CD4-positive, alpha-beta memory T cell (primary cell): ENCODE results near the gene FOXN1. TPM values are rescaled to one million over a fixed set of nuclear protein-coding genes. Genes with fewer than 3 reads are reported as not detected.

Source experiments
- CTCF ChIA-PET: fragments of 350-600 bp; sonication (Branson Sonifier 250); formaldehyde crosslinking; loops from one replicate; lab custom pipeline; 2021; ENCODE audit warnings: inconsistent platforms; ENCODE audit not compliant: partially characterized antibody; lab: Charles Lee
- POLR2A ChIA-PET: fragments of 350-600 bp; sonication (Branson Sonifier 250); formaldehyde crosslinking; loops from one replicate; lab custom pipeline; 2021; ENCODE audit not compliant: partially characterized antibody; lab: Charles Lee
- DNase-seq, 5 donors: peaks; one replicate each; pipeline versions ENCODE4 v3.0.0 to v3.0.0-alpha.2; 2020 to 2022; ENCODE audit warnings: mixed read lengths in 1 of 5
- H3K27ac ChIP-seq: one replicate; pipeline ENCODE4 v1.7.0; 2013; ENCODE audit warnings: low read depth, low read length
- H3K27me3 ChIP-seq: 2 replicates; pipeline ENCODE4 v1.7.0; 2013; ENCODE audit warnings: mild to moderate bottlenecking, low read length, moderate library complexity; ENCODE audit not compliant: insufficient read depth
- H3K36me3 ChIP-seq: 2 replicates; pipeline ENCODE4 v1.7.0; 2013; ENCODE audit warnings: mild to moderate bottlenecking, low read length, moderate library complexity; ENCODE audit not compliant: insufficient read depth
- H3K4me1 ChIP-seq: 2 replicates; pipeline ENCODE4 v1.7.0; 2013; ENCODE audit warnings: mild to moderate bottlenecking, low read length, moderate library complexity; ENCODE audit not compliant: insufficient read depth
- H3K4me3 ChIP-seq, 2 donors: one replicate each; pipeline ENCODE4 v1.7.0; 2013; ENCODE audit warnings: low read length in 2 of 2, mild to moderate bottlenecking in 1 of 2
- H3K9me3 ChIP-seq, 2 donors: one replicate each; pipeline ENCODE4 v1.7.0; 2013; ENCODE audit warnings: low read length in 2 of 2, control low read depth in 1 of 2; ENCODE audit not compliant: control insufficient read depth in 1 of 2
- H3K27ac Mint-ChIP-seq, 7 donors: one replicate each; pipeline ENCODE4 v1.8.0; 2020 to 2021; ENCODE audit warnings: mixed read lengths in 7 of 7, mild to moderate bottlenecking in 6 of 7, inconsistent platforms in 3 of 7, moderate library complexity in 3 of 7
- H3K27me3 Mint-ChIP-seq, 2 donors: one replicate each; pipeline ENCODE4 v1.8.0; 2020 to 2021; ENCODE audit warnings: mixed read lengths in 2 of 2
- H3K36me3 Mint-ChIP-seq, 2 donors: one replicate each; pipeline ENCODE4 v1.8.0; 2020 to 2021; ENCODE audit warnings: mixed read lengths in 2 of 2, inconsistent platforms in 1 of 2, mild to moderate bottlenecking in 1 of 2
- H3K4me1 Mint-ChIP-seq, 4 donors: one replicate each; pipeline ENCODE4 v1.8.0; 2020 to 2021; ENCODE audit warnings: mixed read lengths in 4 of 4, mild to moderate bottlenecking in 1 of 4
- H3K4me3 Mint-ChIP-seq, 8 donors: one replicate each; pipeline ENCODE4 v1.8.0; 2020 to 2021; ENCODE audit warnings: mixed read lengths in 8 of 8, mild to moderate bottlenecking in 7 of 8, moderate library complexity in 6 of 8, inconsistent platforms in 3 of 8
- H3K9me3 Mint-ChIP-seq, 8 donors: one replicate each; pipeline ENCODE4 v1.8.0; 2020 to 2021; ENCODE audit warnings: mixed read lengths in 8 of 8, mild to moderate bottlenecking in 5 of 8, inconsistent platforms in 3 of 8, moderate library complexity in 1 of 8
- intact Hi-C: fragments of 100-400 bp; cut with micrococcal nuclease; formaldehyde crosslinking; loops from one replicate; pipeline ENCODE4 v1.15.1; 2023
- polyA plus RNA-seq, 2 donors: library from polyadenylated mRNA; unstranded; fragments of 300-500 nt; fragmentation: Illumina TruSeq; gene quantifications; one replicate each; pipeline ENCODE4 v1.2.3, GENCODE V29; 2021
- total RNA-seq, 2 experiments: library from RNA; stranded (reverse); gene quantifications; one replicate each; pipeline ENCODE4 v1.2.3, GENCODE V29; 2021

Gene FOXN1
- total and polyA plus RNA-seq, 4 experiments from 2014 or later, result not detected

DNA sequence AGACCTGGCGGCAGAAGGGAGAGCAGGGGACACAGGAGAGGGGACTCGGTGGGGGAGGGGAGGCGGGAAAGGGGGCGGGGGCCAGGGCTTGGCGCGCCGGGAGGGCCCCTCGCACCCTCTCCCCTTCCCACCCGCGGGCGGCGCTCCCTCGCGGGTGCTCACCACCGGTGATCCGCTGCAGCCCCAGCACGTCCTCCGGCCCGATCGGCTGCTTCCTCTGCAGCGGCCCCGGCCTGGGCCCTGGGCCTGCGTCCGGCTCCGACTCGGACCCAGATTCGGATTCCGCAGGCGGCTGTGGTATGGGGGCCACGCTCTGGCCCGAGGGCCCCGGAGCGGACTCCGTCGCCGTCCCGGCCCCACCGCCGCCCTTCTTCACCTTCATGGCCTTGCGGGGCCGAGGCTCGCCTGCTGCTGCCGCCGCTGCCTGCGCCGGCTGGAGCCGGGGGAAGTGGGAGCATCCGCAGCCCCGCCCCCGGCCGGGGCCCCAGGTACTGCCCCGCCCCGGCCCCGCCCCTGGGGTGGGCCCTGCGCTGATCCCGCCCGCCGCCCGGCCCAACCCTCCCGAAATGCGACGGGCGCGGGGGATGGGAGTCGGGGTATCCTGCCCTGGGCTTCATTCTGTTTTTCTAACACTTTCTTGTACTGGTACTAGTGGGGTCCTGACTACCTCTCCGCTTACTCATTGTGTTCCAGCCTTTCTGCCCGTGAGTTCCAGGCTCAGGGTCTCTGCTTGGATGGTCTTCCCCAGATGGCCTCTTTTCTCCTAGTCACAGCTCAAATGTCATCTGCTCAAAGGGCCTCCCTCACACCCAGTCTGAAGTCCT lies 46.2 kb downstream of the FOXN1 start, which contains the start of gene UNC119:
Gene UNC119 (minus strand): TSS at position 449 of the 824 bp plus-strand sequence. CDS start 67 bp downstream, at position 382.
- H3K27me3 Mint-ChIP-seq, result no peaks in the 10 kb centered on the region
- H3K4me3 ChIP-seq, result peak within 1 kb of the TSS; percentile 29 to 66
- CTCF ChIA-PET, result interaction anchor here (0.7 to 1.6 kb wide), 3 partner anchors 19 to 53 kb away, joined by 3 to 7 read pairs (median 3); partner anchors contain the start of gene PIGS
- H3K27ac ChIP-seq, result peak within 1 kb of the TSS; percentile 84
- H3K27me3 ChIP-seq, result no peaks in the 10 kb centered on the region
- H3K9me3 Mint-ChIP-seq, result no peaks in the 10 kb centered on the region
- H3K27ac Mint-ChIP-seq, result peak within 1 kb of the TSS; percentile 94 to 98 (median 96)
- DNase-seq, result peak; percentile 74 to 79 (median 75)
- no peaks in the 10 kb centered on the region for H3K9me3 ChIP-seq
- H3K36me3 Mint-ChIP-seq, result peaks cover 26 to 59% of the 10 kb centered on the region in 2 donors
- H3K4me1 Mint-ChIP-seq, result peaks cover 41 to 55% (median 48%) of the 10 kb centered on the region in 4 donors
- H3K36me3 ChIP-seq, result peaks cover 38% of the 10 kb centered on the region
- peaks cover 48% of the 10 kb centered on the region for H3K4me1 ChIP-seq
- H3K4me3 Mint-ChIP-seq, result peak within 1 kb of the TSS; percentile 89 to 98 (median 92)
- intact Hi-C loops, result loop anchor here (1.0 kb wide), 3 partner anchors 19 to 58 kb away; partner anchors contain the start of genes PIGS and SPAG5
- POLR2A ChIA-PET, result interaction anchor here (0.9 to 5.9 kb wide), 6 partner anchors 15 to 47 kb away, joined by 3 to 48 read pairs (median 7); partner anchors contain the start of genes ALDOC, PIGS and SPAG5

DNA sequence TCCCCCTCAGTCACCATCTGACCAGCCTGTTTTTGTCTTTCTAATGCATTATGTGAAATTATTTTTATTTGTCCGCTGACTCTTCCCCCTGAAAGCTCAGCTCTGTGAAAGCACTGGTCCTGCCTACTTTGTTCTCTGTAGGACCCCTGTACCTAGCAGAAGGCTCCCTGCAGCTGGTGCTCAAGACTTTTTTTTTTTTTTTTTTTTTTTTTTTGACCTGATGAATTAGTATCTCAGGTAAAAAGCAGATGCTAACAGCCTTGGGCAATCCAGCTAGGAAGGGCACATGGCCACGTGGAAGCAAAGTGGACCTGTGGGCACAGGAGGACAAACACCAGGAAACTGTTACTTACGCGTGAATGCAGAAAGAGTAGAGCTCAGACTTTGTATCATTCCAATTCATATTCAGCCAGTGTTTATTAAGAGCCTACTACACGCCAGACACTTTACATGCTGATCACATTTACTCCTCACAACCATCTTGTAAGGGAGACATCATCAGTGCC lies 46.9 kb downstream of the FOXN1 start:
- Mint-ChIP-seq H3K4me1 (peaks cover 38 to 49% (median 44%) of the 10 kb centered on the region in 4 donors), H3K4me3 (peak overlapping the region; percentile 86 to 91 (median 90)), H3K36me3 (peaks cover 26 to 66% of the 10 kb centered on the region in 2 donors), H3K27me3 (no peaks in the 10 kb centered on the region), H3K27ac (peak overlapping the region; percentile 83 to 95 (median 92)), H3K9me3 (no peaks in the 10 kb centered on the region)
- Histone ChIP-seq H3K36me3 (peaks cover 45% of the 10 kb centered on the region), H3K4me1 (peaks cover 44% of the 10 kb centered on the region), H3K4me3 (peak overlapping the region in 1 of 2 donors; percentile 66), H3K9me3 (no peaks in the 10 kb centered on the region), H3K27me3 (no peaks in the 10 kb centered on the region), H3K27ac (peak overlapping the region; percentile 84)
- ChIA-PET POLR2A (interaction anchor here (0.9 to 1.6 kb wide), 5 partner anchors 14 to 46 kb away, joined by 3 to 15 read pairs (median 5); partner anchors contain the start of genes ALDOC, PIGS and SPAG5), CTCF (interaction anchor here (0.7 to 1.6 kb wide), 4 partner anchors 19 to 60 kb away, joined by 3 to 7 read pairs (median 3); partner anchors contain the start of gene PIGS)
- intact Hi-C loops, result loop anchor here (1.0 kb wide), 3 partner anchors 18 to 59 kb away; partner anchors contain the start of genes PIGS and SPAG5
- no peak for DNase-seq

DNA sequence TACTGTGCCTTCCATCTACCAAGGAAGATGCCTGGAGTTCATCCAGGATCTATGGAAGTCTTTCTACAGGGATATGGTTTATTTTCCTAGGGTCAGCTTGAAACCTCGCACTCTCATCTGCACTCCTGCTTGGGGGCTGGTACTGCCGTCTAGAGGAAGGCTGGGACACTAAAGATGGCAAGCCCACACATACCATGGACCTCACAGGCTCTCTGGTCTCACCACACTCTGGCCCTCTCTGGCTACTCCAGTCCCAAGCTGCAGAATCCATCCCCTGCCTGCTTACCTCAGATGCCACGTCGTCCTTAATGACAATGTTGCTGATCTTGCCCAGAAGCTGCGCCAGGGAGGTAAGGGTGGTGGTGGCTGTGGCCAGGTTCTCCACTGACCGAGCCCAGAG lies 48.4 kb downstream of the FOXN1 start:
- Mint-ChIP-seq H3K27me3 (no peaks in the 10 kb centered on the region), H3K9me3 (no peaks in the 10 kb centered on the region), H3K4me3 (peak overlapping the region in 1 of 8 donors; percentile 27), H3K27ac (peak overlapping the region in 3 of 7 donors; percentile 20 to 88 (median 62)), H3K4me1 (peaks cover 25 to 34% (median 29%) of the 10 kb centered on the region in 4 donors), H3K36me3 (peaks cover 34 to 69% of the 10 kb centered on the region in 2 donors)
- Histone ChIP-seq H3K4me1 (peaks cover 29% of the 10 kb centered on the region), H3K4me3 (no peak overlapping the region), H3K27me3 (no peaks in the 10 kb centered on the region), H3K9me3 (no peaks in the 10 kb centered on the region), H3K27ac (no peak overlapping the region), H3K36me3 (peaks cover 55% of the 10 kb centered on the region)
- ChIA-PET POLR2A (interaction anchor here (1.2 to 1.6 kb wide), 3 partner anchors 15 to 22 kb away, joined by 3 to 4 read pairs (median 3); partner anchors contain the start of genes ALDOC and PIGS), CTCF (interaction anchor here (1.4 kb wide), 1 partner anchor 62 kb away, joined by 3 read pairs; no protein-coding TSS in a partner anchor)
- DNase-seq, result no peak
- intact Hi-C loops, result no loop called here

DNA sequence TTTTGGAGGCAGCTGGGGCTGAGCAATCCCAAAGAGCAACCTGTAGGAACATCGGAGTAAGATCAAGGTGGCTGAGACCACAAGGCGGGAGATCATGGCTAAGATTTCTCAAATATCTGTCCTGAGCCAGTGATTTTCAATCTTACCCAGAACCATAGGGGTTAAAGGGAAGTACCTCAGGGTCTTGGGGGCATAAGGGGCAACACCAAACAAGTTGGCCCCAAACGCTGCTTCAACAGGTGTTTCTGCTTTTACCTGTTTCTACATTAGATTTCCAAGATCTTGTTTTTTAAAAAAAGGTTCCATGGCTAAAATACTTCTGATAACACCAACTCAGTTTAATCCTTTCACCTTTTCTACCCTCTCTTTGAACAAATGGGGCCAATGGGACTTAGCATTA lies 48.9 kb downstream of the FOXN1 start:
- Mint-ChIP-seq H3K4me3 (no peak overlapping the region), H3K36me3 (peaks cover 39 to 72% of the 10 kb centered on the region in 2 donors), H3K4me1 (peaks cover 20 to 30% (median 25%) of the 10 kb centered on the region in 4 donors), H3K27ac (peak overlapping the region in 3 of 7 donors; percentile 20 to 88 (median 65)), H3K27me3 (no peaks in the 10 kb centered on the region), H3K9me3 (no peaks in the 10 kb centered on the region)
- no peak for DNase-seq
- POLR2A ChIA-PET, result interaction anchor here (1.2 to 1.6 kb wide), 3 partner anchors 14 to 22 kb away, joined by 3 to 4 read pairs (median 3); partner anchors contain the start of genes ALDOC and PIGS
- CTCF ChIA-PET, result no interaction called here
- Histone ChIP-seq H3K4me1 (peaks cover 25% of the 10 kb centered on the region), H3K4me3 (no peak overlapping the region), H3K27ac (no peak overlapping the region), H3K36me3 (peaks cover 59% of the 10 kb centered on the region), H3K27me3 (no peaks in the 10 kb centered on the region), H3K9me3 (no peaks in the 10 kb centered on the region)
- intact Hi-C loops, result no loop called here

DNA sequence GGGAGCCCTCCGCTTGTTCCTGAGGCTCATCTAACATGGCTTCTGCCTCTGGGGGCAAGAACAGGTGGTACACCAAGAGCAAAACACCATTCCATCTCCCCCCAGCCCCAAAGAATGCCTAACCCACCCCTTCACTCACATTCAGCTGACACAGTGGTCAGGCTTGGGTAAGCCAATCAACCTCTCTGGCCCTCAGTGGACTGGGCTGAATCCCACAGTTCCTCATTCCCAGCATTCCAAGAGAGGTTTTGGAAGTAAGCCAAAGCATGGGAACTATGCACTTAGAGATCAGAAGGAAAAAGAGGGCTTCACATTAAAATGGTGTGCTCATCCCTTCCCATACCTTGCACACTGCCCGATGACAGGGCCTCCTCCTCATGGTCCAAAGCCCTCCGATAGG lies 57.3 kb downstream of the FOXN1 start:
- Histone ChIP-seq H3K27me3 (no peaks in the 10 kb centered on the region), H3K4me1 (peaks cover 21% of the 10 kb centered on the region), H3K9me3 (no peaks in the 10 kb centered on the region), H3K36me3 (peaks cover 30% of the 10 kb centered on the region), H3K4me3 (no peak overlapping the region), H3K27ac (no peak overlapping the region)
- no peak for DNase-seq
- no peaks in the 10 kb centered on the region for H3K27me3 Mint-ChIP-seq
- intact Hi-C loops, result no loop called here
- peak overlapping the region in 1 of 7 donors; percentile 23 for H3K27ac Mint-ChIP-seq
- POLR2A ChIA-PET, result interaction anchor here (1.5 kb wide), 1 partner anchor 8 kb away, joined by 4 read pairs; the partner anchor contains the start of gene PIGS
- H3K36me3 Mint-ChIP-seq, result peaks cover 34 to 44% of the 10 kb centered on the region in 2 donors
- H3K4me1 Mint-ChIP-seq, result peaks cover 14 to 22% (median 16%) of the 10 kb centered on the region in 4 donors
- H3K9me3 Mint-ChIP-seq, result no peaks in the 10 kb centered on the region
- CTCF ChIA-PET, result no interaction called here
- H3K4me3 Mint-ChIP-seq, result no peak overlapping the region

DNA sequence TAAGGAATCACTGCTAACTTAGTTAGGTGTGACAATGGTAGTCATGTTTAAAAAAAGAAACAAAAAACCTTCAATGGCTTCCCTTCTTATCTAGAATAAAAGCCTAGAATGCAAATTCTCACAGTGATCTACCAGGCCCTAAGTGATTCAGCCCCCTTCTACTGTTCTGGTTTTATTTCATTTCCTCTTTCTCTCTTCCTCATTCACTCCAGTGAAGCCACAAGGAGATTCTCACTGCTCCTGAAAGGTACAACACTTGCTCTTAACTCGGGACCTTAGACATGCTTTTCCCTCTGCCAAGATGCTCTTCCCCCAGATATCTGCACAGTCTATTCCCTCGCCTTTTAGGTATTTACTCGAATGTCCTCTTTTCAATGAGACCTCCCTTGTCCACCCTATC lies 61.5 kb downstream of the FOXN1 start:
- DNase-seq, result no peak
- peaks cover 31 to 55% (median 45%) of the 10 kb centered on the region in 4 donors for H3K4me1 Mint-ChIP-seq
- peak overlapping the region; percentile 35 to 84 (median 62) for H3K27ac Mint-ChIP-seq
- H3K4me3 Mint-ChIP-seq, result peak overlapping the region in 6 of 8 donors; percentile 2 to 38 (median 20)
- peaks cover 12 to 38% of the 10 kb centered on the region in 2 donors for H3K36me3 Mint-ChIP-seq
- intact Hi-C loops, result no loop called here
- Histone ChIP-seq H3K9me3 (no peaks in the 10 kb centered on the region), H3K27ac (no peak overlapping the region), H3K36me3 (peaks cover 11% of the 10 kb centered on the region), H3K27me3 (no peaks in the 10 kb centered on the region), H3K4me3 (no peak overlapping the region), H3K4me1 (peaks cover 52% of the 10 kb centered on the region)
- no peaks in the 10 kb centered on the region for H3K9me3 Mint-ChIP-seq
- CTCF ChIA-PET, result no interaction called here
- POLR2A ChIA-PET, result interaction anchor here (0.6 to 13.1 kb wide), 3 partner anchors 9 to 32 kb away, joined by 3 to 169 read pairs (median 3); partner anchors contain the start of genes ALDOC, SPAG5 and UNC119
- no peaks in the 10 kb centered on the region for H3K27me3 Mint-ChIP-seq
